GM19023 (cell line): ENCODE results near the gene ZDBF2.
"Not testable (repeated sequence)": the region's sequence is repeated elsewhere in the genome, so short reads cannot be mapped to it uniquely, and the experiment has no call there.

Experiments
- ATAC-seq: cut with Tn5 transposase; IDR thresholded peaks from one replicate; pipeline ENCODE4 v1.9.1; 2021; ENCODE audit warnings: mild to moderate bottlenecking, moderate library complexity; ENCODE audit not compliant: unreplicated experiment

ZDBF2 gene

GRCh38 chr2:206323033-206323432, 48.6 kb downstream of the ZDBF2 start:
- no peak for ATAC-seq

GRCh38 chr2:206323486-206323885, 49.0 kb downstream of the ZDBF2 start:
- no peak for ATAC-seq

GRCh38 chr2:206324869-206325268, 50.4 kb downstream of the ZDBF2 start:
- ATAC-seq = no peak

- no peak for ATAC-seq
These were observed 54.5 kb downstream of the ZDBF2 start for GRCh38 chr2:206328974-206329373.

GRCh38 chr2:206336861-206337260, 62.4 kb downstream of the ZDBF2 start:
- no peak for ATAC-seq

GRCh38 chr2:206337956-206338355, 63.5 kb downstream of the ZDBF2 start:
- no peak for ATAC-seq

GRCh38 chr2:206341396-206341795, 66.9 kb downstream of the ZDBF2 start:
- ATAC-seq = no peak

- ATAC-seq = no peak
These were observed 68.7 kb downstream of the ZDBF2 start for GRCh38 chr2:206343144-206343543.

- ATAC-seq = no peak
These were observed 69.4 kb downstream of the ZDBF2 start for GRCh38 chr2:206343816-206344215.

GRCh38 chr2:206345606-206346005, 71.1 kb downstream of the ZDBF2 start:
- ATAC-seq = no peak

GRCh38 chr2:206349375-206349774, 74.9 kb downstream of the ZDBF2 start:
- ATAC-seq = no peak

GRCh38 chr2:206352571-206352970, 78.1 kb downstream of the ZDBF2 start:
- ATAC-seq = no peak

GRCh38 chr2:206353685-206354084, 79.2 kb downstream of the ZDBF2 start:
- ATAC-seq = no peak

- ATAC-seq = no peak
These were observed 79.7 kb downstream of the ZDBF2 start for GRCh38 chr2:206354129-206354528.

GRCh38 chr2:206356840-206357239, 82.4 kb downstream of the ZDBF2 start:
- not testable (repeated sequence) for ATAC-seq

- ATAC-seq = not testable (repeated sequence)
These were observed 86.4 kb downstream of the ZDBF2 start for GRCh38 chr2:206360840-206361239.

- ATAC-seq = no peak
These were observed 87.1 kb downstream of the ZDBF2 start for GRCh38 chr2:206361407-206362045.
